C4-2B (cell line): ENCODE measurements around the gene SLIT3.

ENCODE experiments used
- H3K27ac ChIP-seq: fragments of 450-650 bp; 2 replicates; pipeline ENCODE4 v1.5.1; 2017
- CTCF ChIP-seq: fragments of 450-650 bp; conservative IDR thresholded peaks from 2 replicates; pipeline ENCODE4 v1.5.1; 2017; ENCODE audit warnings: mild to moderate bottlenecking
- ZFX ChIP-seq: fragments of 450-650 bp; IDR thresholded peaks from 2 replicates; pipeline ENCODE4 v1.6.1; 2017

The SLIT3 gene

GRCh38 chr5:169027501-169028061, 273.4 kb downstream of the SLIT3 start:
- TF ChIP-seq ZFX, result no peak
- no peak for TF ChIP-seq CTCF

GRCh38 chr5:169025491-169025890, 275.4 kb downstream of the SLIT3 start:
- no peak for TF ChIP-seq CTCF
- no peak for TF ChIP-seq ZFX
- no peak overlapping the region for H3K27ac ChIP-seq

More at GRCh38 chr5:169027501-169028061, 273.4 kb downstream of the SLIT3 start:
- H3K27ac ChIP-seq, result no peak overlapping the region

- no peak overlapping the region for H3K27ac ChIP-seq
- TF ChIP-seq CTCF (no peak), ZFX (no peak)
Measured at GRCh38 chr5:169024421-169024820, 276.5 kb downstream of the SLIT3 start.

- no peak overlapping the region for H3K27ac ChIP-seq
- TF ChIP-seq ZFX, result no peak
- TF ChIP-seq CTCF, result no peak
Measured at GRCh38 chr5:169022718-169023117, 278.2 kb downstream of the SLIT3 start.

GRCh38 chr5:169020102-169020501, 280.8 kb downstream of the SLIT3 start:
- TF ChIP-seq CTCF (no peak), ZFX (no peak)

GRCh38 chr5:169018925-169019324, 282.0 kb downstream of the SLIT3 start:
- no peak for TF ChIP-seq CTCF
- TF ChIP-seq ZFX, result no peak
- no peak overlapping the region for H3K27ac ChIP-seq

More at GRCh38 chr5:169020102-169020501, 280.8 kb downstream of the SLIT3 start:
- H3K27ac ChIP-seq, result no peak overlapping the region

GRCh38 chr5:169015991-169016390, 284.9 kb downstream of the SLIT3 start:
- TF ChIP-seq CTCF, result no peak
- no peak for TF ChIP-seq ZFX
- H3K27ac ChIP-seq, result no peak overlapping the region
